Measurements from ENCODE around the gene KCNQ1.
A peak's percentile ranks its signal among the peaks of the same experiment; 100 is the strongest.

Gene KCNQ1

GRCh38 chr11:2423157-2424025, 21.4 kb upstream of the KCNQ1 start:
- H3K27ac ChIP-seq = no peak overlapping the region
- TF ChIP-seq, protein P1, sequence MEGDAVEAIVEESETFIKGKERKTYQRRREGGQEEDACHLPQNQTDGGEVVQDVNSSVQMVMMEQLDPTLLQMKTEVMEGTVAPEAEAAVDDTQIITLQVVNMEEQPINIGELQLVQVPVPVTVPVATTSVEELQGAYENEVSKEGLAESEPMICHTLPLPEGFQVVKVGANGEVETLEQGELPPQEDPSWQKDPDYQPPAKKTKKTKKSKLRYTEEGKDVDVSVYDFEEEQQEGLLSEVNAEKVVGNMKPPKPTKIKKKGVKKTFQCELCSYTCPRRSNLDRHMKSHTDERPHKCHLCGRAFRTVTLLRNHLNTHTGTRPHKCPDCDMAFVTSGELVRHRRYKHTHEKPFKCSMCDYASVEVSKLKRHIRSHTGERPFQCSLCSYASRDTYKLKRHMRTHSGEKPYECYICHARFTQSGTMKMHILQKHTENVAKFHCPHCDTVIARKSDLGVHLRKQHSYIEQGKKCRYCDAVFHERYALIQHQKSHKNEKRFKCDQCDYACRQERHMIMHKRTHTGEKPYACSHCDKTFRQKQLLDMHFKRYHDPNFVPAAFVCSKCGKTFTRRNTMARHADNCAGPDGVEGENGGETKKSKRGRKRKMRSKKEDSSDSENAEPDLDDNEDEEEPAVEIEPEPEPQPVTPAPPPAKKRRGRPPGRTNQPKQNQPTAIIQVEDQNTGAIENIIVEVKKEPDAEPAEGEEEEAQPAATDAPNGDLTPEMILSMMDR (conservative IDR thresholded peaks at IDR 0.05) = no peak

DNA sequence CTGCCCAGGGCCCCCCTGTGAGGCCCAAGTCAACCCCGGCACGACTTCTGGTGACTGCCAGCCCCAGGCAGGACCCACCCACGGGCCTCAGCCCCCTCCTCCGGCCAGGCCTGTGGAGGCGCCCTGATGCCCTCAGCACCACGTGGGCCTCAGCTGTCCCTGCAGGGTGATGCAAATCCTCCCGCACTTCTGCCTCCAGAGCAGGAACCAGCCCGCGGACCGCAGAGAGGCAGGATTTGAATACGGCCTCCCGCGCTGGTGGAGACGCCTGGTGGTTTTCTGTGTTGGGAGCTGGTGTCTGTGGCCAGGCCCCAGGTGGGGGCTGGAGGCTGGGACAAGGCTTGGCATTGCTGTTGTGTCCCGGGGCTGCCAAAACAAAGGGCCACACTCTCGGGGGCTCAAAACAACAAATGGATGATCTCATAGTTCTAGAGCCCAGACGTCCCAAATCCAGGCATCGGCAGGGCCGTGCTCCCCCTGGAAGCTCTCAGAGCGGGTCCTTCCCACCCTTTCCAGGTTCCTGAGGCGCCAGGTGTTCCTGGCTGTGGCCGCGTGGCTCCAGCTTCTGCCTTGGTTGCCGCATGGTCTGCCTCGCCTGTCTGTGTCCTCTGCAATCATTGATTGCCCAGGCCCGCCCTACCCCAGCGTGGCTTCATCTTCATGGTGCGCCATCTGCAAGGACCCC, 19.9 kb upstream of the KCNQ1 start:
- H3K27ac ChIP-seq = no peak overlapping the region
- TF ChIP-seq, protein P1 (conservative IDR thresholded peaks at IDR 0.05) = no peak

DNA sequence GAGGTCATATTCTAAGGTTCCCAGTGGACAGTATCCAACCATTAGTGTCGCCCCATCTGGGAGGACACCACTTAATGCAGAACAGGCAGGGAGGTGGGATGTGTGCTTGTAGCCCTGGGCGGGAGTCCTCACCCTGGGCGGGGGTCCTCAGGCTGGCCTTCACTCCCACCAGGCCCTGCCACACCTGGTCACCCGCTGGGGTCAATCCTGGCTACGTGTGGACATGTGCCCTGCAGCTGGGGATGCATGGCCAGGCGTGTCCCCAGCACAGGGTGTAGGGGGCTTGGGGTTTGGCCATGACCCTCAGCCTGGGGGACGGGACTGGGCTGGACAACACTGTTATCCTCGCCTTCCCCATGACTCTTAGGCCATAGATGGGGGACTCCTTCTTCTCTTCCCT, 19.3 kb upstream of the KCNQ1 start:
- TF ChIP-seq, protein P1 (conservative IDR thresholded peaks at IDR 0.05) = no peak
- no peak overlapping the region for H3K27ac ChIP-seq

DNA sequence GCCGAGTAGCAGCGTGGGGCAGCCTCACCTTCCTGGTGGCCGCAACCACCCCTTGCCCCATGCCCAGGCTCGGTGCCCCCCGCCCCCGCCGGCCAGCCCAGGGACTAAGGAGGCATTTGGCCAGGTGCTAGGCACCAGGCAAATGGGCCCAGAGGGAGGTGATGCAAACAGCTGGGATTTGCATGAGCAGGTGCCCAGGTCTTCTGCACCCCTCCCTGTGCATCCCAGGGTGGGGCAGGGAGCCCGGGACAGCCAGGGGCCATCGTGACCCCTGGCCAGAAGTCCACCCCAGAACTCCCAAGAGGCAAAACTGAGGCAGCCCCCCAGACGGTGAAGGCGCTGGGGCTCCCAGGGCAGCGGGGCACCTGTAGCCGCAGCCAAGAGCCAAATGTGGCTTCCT, 18.6 kb upstream of the KCNQ1 start:
- no peak overlapping the region for H3K27ac ChIP-seq
- TF ChIP-seq, protein P1 (conservative IDR thresholded peaks at IDR 0.05) = no peak

DNA sequence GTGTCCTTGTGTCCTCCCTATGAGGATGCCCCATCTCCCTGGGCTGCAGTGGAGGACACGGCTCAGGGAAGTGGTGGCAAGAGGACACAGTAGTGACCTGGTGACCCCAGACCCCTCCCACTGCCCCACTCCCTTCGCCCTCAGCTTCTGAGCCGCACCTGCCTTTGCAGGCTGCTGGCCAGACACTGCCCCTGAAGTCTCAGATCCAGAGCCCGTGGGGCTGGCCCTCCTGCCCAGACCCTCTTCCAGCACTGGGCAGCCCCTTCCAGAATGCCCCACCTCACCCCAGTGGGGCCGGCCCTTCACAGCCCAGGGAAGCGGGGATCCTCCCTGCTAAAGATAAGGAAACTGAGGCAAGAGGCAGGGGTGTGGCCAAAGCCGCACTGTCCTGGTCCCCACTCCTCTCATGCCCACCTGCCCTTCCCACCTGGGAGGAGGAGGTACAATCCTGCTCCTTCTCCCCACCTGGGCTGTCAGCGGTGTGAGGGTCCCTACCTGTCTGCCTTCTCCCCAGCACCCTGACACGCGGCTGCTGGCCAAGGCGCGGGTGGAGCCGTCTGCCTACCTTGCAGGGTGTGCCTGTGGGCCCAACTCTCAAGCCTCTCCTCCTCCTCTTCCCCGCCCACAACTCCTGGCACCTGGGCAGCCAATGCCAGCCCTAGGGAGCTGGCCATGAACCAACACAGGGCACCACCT, 17.8 kb upstream of the KCNQ1 start:
- TF ChIP-seq, protein P1 (conservative IDR thresholded peaks at IDR 0.05) = no peak
- H3K27ac ChIP-seq = no peak overlapping the region

DNA sequence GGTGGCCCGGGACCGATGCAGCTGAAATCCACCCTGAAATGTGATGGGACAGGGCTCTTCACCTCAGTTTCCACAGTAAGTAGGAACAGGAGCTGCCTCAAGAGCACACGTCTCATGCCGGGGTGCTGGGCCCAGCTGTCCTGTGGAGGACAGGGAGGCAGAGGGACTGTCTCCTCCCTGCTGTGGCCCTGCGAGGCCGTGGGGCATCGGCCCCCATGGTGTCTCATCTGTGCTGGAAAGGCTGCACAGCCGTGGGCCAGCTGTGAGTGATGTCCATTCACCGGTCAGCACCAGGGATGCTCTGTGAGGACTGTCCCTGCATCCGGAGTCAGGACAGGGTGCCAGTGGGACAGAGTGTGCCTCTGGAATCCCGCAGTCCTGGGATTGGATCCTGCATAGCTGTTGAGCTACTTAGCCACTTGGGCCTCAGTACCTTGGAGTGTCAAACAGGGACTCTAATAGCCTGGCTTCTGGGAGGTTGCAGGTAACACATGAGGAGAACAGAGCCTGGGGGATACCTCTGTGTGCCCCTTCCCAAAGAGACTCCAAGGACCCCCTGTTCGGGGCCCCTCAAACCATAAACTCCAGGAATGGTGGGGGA, 17.0 kb upstream of the KCNQ1 start:
- TF ChIP-seq, protein P1 (conservative IDR thresholded peaks at IDR 0.05) = 0 out of 2 replicates have a peak, but pooled peaks have one; percentile 3
- H3K27ac ChIP-seq = no peak overlapping the region

All from VCaP (cell line).